Activated T-cell treated with anti-CD3 and anti-CD28 coated beads for 4 hours (primary cell): ENCODE data around the gene PAX2.

Source experiments
- DNase-seq: peaks from one replicate; pipeline ENCODE4 v3.0.0-alpha.2; 2020

PAX2 gene

DNA sequence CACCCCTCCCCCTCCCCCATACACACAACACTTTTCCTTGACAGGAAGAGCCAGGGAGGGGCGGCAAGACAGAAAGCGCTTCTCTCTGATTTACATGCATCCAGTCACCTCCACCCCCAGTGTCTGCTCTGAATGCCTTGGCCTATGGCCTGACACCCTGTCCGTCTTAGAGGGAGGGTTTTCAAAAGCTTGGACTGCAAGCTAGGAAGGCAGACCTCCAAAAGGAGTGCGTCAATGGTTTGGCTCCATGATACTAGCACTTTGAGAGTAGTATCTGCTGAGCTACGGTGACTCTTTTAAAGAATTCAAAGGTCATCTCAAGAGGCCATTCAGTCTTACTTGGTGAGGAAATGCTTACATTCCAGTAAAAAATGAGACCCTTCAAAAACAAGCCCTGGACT lies 20.3 kb upstream of the PAX2 start:
- no peak for DNase-seq

DNA sequence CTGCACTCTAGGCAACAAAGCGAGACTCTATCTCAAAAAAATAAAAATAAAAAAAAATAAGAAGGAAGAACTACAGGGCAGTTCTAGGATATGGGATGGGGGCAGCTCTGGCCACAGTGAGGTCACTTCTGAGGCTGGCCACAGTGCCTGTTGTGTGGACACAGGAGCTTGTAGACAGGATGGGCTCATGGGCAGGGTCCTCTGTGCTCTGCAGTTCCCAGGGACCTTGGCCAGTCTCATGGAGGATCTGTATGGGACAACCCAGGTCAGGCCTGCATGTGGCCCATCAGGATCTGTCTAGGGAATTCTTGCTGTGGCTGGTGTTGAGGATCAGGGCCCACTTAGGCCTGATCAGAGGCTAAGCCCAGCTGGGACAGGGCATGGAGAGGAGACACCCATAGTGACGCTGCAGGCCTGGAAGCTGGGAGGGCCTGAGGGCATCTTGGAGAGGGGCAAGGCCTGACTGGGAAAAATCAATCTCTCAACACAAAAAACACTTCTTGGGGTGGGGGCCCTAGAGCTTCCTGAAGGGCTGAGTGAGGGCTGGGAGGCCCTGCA lies 19.4 kb upstream of the PAX2 start:
- no peak for DNase-seq

DNA sequence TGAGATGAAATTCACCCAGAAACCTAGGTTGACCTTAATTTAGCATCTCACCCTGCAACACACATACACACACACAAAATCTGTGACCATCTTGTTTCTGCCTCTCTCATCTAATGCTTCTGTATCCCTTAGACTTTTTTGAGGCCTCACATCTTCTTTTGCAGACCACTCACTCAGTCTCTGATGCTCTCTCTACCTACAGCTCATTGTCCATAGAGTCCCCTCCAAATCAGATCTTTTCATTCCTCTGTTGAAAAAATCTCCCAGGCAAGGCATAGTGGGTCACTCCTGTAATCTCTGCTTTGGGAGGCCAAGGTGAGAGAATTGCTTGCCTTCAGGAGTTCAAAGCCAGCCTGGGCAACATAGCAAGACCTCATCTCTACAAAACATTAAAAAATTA lies 17.6 kb upstream of the PAX2 start:
- no peak for DNase-seq

DNA sequence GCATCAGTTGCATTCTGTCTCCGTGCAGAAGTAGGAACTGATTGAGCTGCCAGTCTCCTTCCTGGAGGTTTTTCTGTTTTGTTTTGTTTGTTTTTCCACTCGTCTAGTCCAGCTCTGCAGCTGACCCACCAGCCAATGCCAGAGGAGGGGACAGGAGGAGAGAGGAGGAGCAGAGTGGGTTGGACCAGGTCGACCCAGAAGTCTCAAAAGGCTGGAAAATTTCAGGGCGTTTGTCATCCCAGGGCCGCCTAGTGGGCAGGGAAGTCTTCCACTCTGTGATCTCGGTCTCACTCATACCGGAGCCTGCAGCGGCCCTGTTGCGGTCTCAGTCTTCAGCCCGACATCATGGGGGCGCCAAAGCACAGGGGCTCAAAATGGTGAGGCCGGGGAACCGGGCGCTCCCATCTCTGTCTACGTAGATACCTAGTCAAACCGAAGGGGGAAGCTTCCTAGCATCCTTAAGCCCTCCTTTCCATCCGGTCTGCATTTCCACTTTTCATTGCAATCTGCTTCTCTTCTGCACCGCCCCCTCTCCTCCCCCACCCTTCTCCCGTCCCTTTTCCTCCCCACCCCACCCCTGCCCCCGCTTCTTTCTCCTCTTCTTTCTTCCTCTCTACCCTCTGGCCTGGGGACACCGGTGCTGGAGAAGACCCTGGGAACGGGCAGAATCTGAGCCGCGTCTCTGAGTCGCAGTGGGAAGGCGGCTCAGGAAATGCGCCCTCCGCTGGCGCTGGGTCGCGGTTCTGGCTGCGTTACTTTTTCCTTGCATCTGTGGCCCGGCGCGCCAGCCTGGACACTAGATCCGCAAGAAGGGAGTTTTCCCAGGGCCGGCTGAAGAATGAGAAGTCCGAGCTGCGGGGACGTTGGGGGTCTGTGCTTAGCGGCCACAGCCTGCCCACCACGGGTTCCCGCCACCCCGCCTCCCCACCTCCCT lies 16.2 kb upstream of the PAX2 start:
- no peak for DNase-seq

DNA sequence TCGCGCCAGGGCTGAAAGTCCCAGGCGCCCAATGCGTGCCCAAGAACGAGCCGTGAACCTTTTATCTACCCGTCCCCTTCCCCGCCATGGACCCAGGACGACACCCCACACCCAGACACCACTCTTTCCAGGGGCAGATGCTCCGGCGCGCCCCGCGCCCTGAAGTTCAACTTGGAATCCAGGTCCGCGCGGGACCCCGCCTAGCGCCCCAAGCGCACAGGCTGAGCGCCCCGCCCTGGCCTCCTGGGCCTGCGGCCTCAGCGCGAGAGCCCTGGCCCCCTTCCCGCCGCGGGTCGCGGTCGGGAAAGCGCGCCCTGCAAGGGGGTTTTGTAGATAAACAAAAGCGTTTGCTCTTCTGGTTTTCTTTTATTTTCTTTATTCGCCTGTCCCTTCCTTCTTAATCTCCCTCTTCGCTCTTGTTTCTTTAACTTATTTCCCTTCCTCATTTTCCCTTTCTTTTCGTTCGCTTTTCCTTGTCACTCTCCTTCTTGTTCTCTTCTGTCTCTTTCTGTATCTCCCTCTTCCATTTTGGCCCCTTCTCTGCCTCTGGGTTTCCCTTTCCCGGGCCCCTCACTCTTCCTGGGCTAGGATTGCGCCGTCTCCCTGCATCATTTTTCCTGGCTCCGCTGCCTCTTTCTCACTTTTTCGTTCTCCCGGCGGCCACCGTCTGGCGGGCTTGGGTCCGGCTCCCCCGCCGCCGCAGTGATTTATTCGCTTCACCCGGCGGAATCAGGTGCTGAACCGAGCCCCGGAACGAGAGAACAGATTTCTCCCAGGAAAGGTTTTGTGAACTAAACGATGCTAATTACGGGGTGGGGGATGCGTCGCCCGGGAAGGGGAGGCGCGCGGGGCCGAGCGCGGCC lies 15.3 kb upstream of the PAX2 start:
- DNase-seq, result no peak

DNA sequence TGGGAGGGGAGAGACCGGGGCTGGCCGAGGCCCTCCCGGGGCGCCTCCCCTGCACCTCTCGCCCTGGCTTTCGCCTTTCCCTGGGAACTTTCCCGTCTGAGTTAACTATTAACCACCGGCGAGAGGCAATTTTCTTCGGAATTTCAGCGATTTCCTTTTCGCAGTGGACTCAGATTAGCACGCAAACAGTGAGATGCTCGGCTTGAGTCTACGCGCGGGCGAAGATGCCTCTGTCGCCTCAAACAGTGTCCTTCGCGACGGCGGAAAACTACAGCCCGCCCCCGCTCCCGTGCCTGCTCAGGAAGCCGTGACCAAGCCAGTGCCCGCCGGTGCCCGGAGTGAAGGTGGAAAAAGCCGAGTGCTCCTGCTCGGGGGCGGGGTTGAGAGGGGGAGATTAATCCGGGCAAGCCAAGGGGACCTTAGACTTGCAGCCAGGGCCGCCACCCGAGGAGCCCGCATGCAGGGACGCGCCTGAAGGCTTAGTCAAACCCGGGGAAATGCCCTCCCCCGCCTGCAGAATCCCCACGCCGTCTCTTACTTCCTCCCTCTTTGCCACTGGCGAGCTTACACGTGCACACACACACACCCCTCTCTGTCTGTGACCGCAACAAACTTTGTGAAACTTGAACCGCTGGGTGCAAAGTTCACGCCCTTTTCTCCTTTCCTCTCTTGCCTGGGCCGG lies 14.5 kb upstream of the PAX2 start:
- DNase-seq, result no peak

DNA sequence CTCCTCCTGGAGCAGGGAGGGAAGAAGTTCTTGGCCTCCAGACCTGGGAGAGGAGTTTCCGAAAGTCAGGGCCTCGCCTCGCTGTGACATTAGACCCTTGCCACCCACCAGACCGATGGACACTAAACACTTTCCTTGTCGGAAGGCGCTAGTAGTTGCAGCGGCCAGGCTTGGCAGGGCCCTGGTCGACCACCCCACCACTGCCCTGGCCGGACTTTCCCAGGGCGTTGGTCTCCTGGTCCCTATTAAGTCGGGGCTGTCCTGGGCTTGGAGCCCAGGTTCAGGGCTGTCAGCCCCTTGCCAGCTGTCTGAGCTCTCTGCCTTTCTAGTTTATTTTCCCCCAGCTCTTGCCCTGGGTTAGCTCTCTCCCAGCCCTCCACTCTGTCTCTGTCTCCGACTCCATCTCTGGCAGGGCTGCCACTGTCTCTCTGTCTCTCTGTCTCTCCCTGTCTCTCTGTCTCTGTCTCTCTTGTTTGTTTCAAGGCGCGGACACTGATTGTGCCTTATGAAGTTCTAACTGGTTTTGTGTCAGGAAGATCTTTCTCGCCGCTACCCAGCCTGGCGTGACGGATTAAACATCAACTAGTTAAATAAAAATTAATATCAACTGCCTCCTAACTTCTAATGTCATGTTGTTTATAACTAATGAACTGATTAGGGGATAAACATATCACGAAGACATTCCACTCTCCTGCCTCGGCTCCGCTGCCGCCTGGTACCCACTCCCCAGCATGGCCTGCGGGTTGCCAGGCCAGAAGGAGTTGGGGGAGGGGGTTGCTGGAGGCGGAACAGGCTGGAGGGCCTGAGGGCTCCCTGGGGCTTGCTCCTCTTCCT lies 13.8 kb upstream of the PAX2 start:
- no peak for DNase-seq

DNA sequence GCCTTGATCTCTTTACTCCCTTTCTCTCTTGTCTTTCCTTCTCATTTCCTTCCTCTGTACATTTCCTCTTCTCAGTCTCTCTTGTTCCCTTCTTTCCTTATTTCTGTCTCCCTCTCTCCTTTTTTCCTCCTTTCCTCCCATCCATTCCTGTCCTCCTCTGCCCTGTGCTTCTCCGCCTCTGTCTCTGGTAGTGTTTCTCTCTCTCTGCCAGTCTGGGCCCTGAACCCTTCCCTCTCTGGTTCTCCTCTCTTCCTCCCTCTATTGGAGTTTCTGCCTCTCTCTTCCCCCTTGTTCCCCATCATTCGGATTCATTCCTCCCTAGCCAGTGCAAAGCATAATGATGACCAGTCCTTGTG lies 13.2 kb upstream of the PAX2 start:
- no peak for DNase-seq

DNA sequence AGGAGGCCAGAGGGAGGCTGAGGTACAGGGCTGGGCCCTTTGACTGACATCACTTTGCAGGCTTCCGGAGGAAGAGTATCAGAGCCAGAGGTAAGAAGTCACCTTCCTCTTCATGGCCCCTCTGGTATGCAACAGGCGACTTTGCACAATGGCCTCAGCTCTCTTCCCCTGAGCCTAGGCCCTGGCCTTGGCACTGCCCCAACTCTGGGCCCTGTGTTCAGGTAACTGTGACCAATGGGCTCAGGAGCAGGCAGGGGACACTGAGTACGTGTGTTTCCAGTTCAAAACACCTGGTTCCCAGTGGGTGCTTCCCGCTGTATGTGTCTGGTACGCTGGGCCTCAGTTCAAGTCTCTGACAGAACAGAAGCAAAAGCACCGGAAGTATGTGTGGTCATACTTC lies 12.1 kb upstream of the PAX2 start:
- DNase-seq, result no peak

DNA sequence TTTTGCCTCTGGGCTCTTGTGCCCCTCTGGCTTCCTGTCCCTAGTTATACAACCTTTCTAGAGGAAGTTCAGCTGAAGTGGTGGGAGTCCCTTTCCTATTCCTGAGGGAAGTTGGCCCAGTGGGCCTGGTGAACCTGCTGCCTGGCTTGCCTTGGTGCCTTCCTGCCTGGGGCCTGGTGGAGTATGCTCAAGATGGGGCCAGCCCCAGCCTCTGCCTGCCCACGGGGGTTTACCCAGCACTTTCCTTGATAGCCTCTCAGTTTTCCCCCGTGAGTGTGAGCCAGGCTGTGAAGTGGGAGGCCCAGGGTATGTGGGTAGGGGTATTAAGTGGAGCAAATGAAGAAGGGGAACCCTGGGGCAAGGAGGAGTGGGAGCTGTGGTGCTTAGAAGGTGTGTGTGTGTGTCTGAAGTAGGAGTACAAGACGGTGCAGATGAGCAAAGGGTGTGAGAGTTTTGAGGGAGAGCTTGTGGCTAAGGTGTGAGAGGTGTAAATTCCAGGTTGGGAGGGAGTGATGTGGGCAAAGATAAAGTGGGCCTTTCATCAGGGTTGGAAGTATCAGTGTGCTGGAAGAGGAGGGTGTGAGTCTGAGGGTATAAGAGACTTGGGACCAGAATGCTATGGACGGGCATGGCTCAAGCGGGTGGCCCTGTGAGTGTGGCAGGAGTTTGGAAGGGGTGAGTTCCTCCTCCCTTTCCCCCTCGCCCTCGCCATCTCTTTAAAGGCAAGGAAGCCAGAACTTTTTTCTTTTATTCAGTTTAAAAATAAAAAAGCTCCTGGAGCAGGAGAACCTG lies 10.9 kb upstream of the PAX2 start:
- DNase-seq, result no peak

DNA sequence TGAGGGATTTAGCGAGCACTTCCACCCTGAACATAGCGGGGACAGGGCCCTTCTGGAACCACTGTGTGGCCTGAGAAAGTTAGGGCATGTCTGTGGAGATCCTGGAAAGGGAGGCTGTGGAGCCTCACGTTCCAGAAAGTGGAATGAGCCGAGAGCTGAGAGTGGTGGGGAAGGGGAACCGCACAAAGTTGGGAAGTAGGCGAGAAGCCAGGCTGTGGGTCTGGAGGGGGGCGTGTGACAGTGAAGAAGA lies 10.4 kb upstream of the PAX2 start:
- DNase-seq, result no peak

DNA sequence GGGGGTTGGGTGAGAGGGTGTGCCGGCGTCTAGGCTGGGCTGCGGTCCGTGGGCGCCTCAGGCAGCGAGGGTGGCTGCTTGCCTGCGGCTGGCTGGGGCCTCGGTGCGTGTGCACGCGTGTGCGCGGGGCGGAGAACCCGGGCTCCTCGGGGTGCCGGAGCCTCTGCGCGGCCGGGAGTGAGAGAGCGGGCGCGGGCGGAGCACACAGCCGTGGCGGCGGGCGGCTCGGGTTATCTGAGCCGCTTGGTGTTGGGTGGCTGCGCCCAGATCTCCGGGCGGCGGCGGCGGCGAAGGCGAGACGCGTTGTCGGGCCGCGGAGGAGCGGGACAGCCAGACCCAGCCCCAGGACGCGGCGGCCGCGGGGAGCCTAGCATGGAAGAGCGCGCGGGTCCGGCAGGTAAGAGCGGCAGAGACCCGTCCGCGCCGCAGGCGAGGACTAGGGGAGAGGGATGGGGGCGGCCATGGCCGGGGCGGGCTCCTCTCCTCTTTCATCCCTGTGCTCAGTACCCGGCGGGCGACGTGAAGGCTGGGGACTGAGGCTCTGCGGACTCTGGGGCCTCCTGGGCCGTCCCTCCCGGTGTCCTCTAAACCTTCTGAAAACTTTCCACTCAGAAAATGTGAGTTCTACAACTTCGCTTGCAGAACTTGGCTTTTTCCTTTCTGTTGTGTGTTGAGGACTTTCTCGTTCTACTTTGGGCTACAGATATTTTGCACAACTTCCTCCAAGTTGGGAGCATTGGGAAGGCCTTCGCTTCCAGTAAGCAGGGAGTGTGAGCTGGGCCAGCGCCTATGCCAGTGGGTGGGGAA lies 9.8 kb upstream of the PAX2 start:
- no peak for DNase-seq

DNA sequence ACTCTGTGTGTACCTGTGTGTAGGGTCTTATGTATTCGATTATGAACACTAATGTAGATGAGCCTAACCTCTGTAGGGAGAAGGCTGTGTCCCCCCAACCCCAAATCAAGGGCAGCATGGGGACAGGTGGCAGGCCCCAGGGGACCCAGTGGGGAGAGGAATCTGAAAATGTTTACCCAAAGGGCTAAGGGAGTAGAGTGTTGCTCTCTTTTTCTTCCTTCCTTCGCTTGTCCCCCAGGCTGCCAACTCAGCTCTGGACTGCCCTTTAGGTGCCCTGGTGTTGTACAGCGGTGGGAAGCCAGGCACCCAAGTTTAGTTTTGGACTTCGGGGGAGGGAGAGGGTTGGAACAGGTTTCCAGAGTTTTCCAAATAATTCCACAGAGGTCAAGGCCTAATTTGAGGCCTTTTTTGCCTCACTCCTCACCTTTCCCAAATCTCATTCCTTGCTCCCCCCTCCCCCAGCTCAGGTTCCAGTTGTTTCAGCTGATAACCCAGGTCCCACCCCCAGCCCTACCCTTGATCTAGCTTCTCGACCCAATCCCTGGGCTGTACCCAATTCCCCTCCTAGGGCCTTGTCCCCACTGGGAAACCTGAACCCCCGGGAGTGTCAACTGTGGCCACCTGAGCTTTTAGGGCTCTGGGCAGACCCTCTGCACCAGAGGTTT lies 9.1 kb upstream of the PAX2 start:
- DNase-seq, result no peak

DNA sequence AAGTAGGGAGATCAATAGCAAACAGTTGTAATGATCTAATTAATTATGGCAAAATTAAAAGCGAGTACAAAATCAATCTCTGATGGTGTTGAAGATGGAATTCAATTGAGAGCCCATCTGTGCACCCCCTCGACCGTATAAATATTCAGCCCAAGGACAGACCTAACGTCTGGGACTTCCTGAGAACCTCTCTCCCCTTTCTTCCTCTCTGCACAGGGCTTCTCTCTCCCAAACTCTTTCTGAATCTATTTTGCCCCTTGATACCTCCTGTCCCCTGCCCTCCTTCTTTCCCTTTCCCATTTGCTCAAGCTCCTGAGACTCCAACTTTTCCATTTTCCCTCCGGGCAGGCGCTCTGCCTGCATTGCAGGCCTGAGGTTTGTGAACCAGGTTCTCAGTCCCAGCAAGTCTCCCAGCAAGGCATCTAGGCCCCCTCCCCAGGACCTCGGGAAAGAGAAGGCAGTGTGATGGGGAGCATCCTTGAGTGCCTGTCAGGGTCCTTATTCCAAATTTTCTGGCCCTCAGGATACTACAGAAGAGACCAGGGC lies 8.5 kb upstream of the PAX2 start:
- no peak for DNase-seq

DNA sequence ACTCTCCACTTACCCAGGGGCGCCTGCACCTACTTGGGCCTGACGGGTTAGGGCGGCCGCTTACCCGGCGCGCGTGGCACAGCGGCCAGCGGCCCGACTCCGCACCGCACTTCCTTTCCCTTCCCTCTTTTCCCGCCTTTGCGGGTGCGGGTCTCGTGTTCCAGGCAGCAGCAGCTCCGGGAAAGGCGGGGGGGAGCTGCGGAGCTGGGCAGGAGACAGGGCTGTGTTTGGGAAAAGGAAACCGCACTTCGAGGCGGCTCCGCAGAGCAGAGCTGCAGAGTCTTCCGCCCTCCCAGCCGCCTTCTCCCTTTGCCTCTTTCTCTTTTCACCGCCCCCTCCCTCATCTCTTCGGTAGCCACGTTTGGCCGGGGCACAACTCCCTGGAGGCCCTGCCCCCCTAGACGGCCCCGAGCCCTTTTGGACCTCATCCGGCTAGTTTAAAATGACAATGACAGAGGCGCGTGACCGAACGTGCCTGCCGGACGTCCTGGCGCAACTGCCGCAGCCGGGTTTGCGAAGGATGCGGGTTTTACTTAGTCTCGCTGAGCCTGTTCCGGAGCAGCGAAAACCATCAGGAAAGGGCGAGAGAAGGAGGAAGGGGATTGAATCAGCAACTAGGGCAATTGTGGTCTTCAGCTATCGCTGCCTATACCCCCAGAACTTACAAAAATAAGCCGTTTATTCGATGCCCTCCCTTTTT lies 7.9 kb upstream of the PAX2 start:
- DNase-seq, result no peak

DNA sequence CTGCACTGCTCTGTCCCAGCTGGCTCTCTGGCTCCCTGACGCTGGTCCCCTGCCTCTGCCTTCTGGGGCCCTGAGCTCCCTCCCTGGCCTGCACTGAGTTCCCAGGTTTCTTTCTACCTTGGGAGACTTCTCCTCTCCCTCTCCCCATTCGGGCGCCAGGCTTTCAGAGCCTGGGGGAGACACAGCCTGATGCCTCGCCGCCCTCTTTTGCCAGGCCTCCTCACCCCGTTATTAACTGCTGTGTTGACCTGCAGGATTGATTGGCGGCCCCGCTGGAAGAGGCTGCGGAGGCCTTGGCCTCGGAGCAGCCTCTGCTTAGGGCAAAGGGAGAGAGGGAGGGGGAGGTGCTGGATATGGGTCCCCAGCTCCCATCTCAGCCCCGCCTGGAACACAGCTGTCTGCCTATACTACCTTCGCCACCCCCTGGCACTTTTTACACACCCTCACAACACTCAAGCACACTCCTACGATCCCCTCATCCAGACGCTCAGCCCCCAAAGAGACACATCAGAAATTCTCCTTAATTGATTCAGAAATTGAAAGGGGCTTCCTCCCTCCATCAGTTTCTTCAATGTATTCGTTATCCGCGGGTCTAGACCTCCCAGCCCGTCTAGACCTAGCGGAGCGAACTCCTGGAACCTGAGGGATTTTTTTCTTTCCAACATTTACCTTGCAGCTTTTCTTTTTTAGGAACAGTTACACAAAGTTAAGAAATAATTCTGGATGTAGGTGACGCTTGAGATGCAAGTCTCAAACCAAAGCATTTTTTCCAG lies 7.1 kb upstream of the PAX2 start:
- no peak for DNase-seq

DNA sequence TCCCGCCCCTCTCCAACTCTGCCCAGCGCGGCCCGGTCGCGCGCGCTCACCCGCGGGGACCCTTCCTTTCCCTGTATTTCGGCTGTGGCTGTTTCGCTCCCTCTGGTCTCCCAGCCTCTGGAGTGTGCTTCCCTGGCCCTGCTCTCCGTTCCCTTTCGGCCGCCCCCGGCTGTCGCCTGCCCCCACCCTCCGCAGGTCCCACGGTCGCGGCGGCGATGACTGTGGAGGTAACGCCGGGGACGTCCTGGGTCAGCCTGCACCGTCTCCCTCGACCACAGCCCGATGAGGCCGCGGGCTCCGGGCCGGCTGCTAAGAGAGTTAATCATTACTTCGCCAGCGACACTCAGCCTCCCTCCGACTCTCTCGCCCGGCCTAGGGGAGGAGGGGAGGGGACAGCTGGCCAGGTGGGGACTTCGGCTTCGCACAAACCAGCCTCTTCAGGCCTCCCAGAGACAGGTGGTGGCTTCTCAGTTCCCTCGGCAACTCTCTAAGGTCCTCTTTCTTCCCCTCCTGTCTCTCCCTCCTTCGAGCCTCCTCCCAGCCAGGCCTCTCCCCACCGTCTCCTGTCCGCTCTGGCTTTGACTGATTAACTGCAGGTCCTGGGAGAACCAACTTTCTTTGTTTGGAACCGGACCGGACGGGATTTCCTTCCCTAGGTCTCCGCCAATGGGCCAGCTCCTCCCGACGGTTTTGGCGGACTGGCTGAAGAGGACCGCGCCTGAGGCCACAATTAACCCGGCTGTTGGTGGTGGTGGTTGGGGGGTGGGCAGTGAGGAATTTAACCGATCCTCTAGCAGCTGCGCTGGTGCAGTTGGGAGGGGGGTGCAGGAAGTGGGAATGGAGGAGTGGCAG lies 5.6 kb upstream of the PAX2 start:
- no peak for DNase-seq
